Motor neuron (in vitro differentiated cells): Measurements from ENCODE around the gene S100PBP. TPM values are rescaled to one million over a fixed set of nuclear protein-coding genes. Genes with fewer than 3 reads are reported as not detected.

Experiments
- ATAC-seq, 8 experiments: fragments of 200-7000 bp; cut with Tn5 transposase; replicated peaks in 6 of 8; 2 replicates each; pipeline ENCODE4 v1.8.0; 2021; ENCODE audit warnings: mild to moderate bottlenecking in 8 of 8, moderate library complexity in 8 of 8
- H3K27ac ChIP-seq, 2 donors: fragments of 250-450 bp; sonication (Bioruptor Pico); 2 replicates each; pipeline ENCODE4 v1.9.0; 2021; ENCODE audit warnings: antibody characterized with exemption in 2 of 2, mild to moderate bottlenecking in 2 of 2, moderate library complexity in 1 of 2
- H3K4me1 ChIP-seq, 2 donors: fragments of 250-450 bp; sonication (Bioruptor Pico); replicated peaks in 1 of 2; 2 replicates each; pipeline ENCODE4 v1.6.1; 2021; ENCODE audit warnings: antibody characterized with exemption in 2 of 2, mild to moderate bottlenecking in 2 of 2, moderate library complexity in 1 of 2
- H3K4me3 ChIP-seq, 5 donors: fragments of 250-450 bp; sonication (Bioruptor Pico); 2 replicates each; pipeline ENCODE4 v1.9.0; 2021; ENCODE audit warnings: antibody characterized with exemption in 5 of 5, mild to moderate bottlenecking in 5 of 5, moderate library complexity in 4 of 5
- WGBS, 10 experiments: fragments of 450-650 bp; shearing (Covaris generic); methylation state at CpG; one replicate each; pipeline ENCODE4 v1.0.0; 2022; 5-methylcytosine and 5-hydroxymethylcytosine counted together
- in situ Hi-C, 9 experiments: fragments of 400-800 bp; cut with MboI; loops; one replicate each; pipeline ENCODE4 v1.15.0; 2021; ENCODE audit warnings: low sequenced_read_pairs in 9 of 9, low pct_unique_long_range_greater_than_20kb in 2 of 9; ENCODE audit not compliant: unreplicated experiment in 9 of 9
- total RNA-seq, 8 experiments: library from RNA; unstranded; fragments of 300-600 nt; gene quantifications; 2 replicates each; pipeline versions ENCODE4 v1.2.3 to v1.2.4, GENCODE V29; 2022

S100PBP gene
- total RNA-seq, 8 experiments from 2014 or later, result 20.3 to 57.0 (median 32.9) TPM

DNA sequence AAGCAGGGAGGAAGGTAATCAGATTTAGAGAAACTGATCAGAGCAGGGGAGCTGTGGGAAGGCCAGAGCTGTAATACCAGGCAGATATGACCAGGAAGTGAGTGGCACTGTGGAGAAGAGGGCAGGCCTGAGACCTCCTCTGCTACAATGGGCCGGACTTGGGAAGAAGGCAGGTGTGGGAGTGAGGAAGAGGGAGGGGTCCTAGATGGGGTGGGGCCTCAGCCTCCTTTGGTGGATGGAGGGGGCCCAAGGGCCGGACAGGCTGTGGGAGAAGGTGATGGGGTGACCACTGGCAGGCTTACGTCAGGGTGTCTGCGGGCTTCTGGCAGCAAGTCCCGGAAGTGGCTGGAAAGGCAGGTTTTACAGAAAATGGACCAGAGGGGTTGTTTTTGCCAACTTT lies 63.8 kb downstream of the S100PBP start:
- in situ Hi-C loops, result no loop called here
- H3K4me3 ChIP-seq, result no peak overlapping the region
- peaks cover 39 to 47% of the 10 kb centered on the region in 2 donors for H3K4me1 ChIP-seq
- ATAC-seq, result no peak
- no peak overlapping the region for H3K27ac ChIP-seq
- WGBS, 10 experiments, result 80 to 100% (median 100%) methylated on average over 1 to 3 of the region's 5 CpGs; no CpG with 5 or more reads in 5 of the 10 experiments

DNA sequence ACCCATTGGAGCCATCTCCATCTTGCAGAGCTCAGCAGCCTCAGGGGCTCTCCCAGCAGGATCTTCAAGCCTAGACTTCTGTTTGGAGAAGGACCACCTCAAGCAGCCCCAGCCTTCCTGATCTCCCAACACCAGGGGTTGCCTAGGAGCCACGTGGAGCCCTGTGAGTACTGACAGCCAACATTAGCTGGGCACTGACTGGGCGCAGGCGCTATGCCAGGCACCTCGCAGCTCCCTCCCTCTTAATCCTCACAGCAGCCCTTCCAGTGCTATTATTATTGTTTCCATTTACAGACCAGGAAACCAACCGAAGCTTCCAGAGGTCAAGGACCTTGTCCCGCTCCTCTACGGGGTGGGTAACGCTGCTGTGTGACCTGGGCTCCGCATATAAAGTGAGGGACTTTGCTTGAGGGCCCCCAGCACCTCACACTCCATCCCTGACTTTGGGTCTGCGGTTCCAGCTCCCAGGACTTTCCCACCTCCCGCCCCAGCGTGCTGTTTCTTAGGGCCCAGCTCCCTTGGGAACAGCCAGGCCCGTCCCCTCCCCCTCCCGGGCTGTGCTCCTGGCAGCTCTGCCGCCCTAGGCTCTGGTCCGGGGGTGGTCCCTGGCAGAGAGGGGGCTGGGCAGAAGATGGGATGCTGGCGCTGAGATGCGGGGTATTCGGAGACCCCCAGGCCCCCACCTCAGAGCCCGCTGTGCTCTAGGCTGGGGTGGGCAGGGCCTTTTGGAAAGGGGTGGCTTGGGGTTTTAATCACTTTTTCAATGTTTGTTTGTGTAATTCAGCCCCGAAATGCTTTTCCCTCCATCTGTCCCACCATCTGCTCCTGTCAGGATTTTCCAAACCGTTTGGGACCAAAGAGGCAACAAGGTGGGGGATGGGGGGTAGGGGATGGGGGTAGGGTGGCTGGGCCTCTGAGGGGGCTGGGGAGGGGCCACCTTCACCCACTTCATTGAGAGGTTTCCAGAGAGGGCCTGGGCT lies 64.7 kb downstream of the S100PBP start:
- in situ Hi-C loops, result no loop called here
- H3K4me3 ChIP-seq, result no peak overlapping the region
- H3K27ac ChIP-seq, result no peak overlapping the region
- 62 to 79% (median 73%) methylated on average over 3 to 13 of the region's 22 CpGs; no CpG with 5 or more reads in 6 of the 10 experiments for WGBS, 10 experiments
- ATAC-seq, result no peak
- peaks cover 44 to 47% of the 10 kb centered on the region in 2 donors for H3K4me1 ChIP-seq

DNA sequence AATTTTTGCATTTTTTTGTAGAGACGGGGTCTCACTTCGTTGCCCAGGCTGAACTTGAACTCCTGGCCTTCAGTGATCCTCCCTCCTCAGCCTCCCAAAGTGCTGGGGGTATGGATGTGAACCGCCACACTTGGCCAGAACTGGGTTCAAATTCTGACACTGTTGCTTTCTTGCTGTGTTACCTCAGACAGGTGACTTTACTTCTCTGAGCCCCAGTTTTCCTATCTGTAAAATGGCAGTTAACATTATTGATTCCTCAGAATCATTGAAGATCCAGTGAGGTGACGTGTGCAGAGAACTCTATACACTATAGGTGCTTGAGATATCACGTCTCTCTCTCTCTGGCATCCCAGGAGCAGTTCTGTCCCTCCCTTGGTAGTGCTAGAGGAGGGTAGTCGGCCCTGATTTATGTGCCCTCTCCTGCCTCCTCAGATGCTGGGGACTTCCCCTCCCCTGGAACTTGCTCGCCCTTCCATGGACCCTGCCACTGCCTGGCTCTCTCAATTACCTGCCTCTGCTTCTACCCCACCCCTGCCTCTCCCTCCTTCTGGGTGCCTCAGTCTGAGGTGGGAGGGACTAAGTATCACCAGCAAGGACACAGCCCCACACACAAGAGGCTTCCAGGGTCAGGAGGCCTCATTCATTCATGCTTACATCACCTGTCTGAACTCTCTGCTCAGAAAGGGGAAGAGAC lies 66.0 kb downstream of the S100PBP start:
- H3K4me1 ChIP-seq, result peaks cover 41 to 44% of the 10 kb centered on the region in 2 donors
- WGBS, 10 experiments, result 0 to 100% (median 77%) methylated on average over 1 to 7 of the region's 7 CpGs; no CpG with 5 or more reads in 4 of the 10 experiments
- no peak overlapping the region for H3K27ac ChIP-seq
- H3K4me3 ChIP-seq, result no peak overlapping the region
- peak in 5 of 8 experiments; percentile 13 to 67 (median 37) for ATAC-seq
- in situ Hi-C loops, result no loop called here

DNA sequence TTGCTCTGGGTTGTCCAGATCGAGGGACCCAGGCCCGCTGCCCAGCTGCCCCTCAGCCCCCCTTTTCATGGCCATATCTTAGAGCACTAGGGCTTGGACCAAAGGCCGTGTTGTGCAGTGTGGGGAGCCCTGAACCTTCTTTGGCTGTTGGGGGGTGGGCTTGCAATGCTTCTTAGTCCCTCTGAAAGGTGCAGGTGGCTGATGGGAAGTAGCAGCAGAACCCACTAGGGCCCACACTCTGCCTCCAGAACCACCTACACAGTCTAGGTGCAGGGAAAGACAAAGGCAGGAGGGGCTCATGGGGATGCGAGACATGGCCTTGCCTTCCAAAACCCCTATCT lies 66.5 kb downstream of the S100PBP start:
- no peak overlapping the region for H3K4me3 ChIP-seq
- H3K4me1 ChIP-seq, result peaks cover 36 to 40% of the 10 kb centered on the region in 2 donors
- in situ Hi-C loops, result no loop called here
- H3K27ac ChIP-seq, result peak overlapping the region in 1 of 2 donors; percentile 14
- WGBS, 10 experiments, result 71 to 100% (median 88%) methylated on average over 1 to 2 of the region's 4 CpGs; no CpG with 5 or more reads in 6 of the 10 experiments
- no peak for ATAC-seq

DNA sequence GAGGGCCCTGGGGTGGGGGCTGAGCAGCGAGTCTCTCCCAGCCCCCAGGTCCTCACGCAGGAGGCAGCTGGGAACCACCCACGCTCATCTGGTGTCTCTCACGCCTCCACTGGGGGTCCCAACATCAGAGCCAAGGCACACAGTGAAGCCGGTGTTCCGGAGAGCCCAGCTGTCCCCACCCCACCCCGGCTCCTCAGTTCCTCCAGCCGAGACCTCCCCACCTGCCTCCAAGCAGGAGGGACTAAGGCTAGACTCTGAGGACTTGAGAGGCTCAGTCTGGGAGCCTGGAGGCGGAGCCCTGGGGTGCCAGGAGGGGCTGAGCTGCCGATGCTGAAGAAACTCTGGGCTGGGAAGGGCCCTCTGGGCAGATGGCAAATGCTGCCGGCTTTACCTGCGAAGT lies 67.3 kb downstream of the S100PBP start:
- in situ Hi-C loops, result no loop called here
- 50% methylated on average over 1 of the region's 12 CpGs; no CpG with 5 or more reads in 9 of the 10 experiments for WGBS, 10 experiments
- ATAC-seq, result no peak

DNA sequence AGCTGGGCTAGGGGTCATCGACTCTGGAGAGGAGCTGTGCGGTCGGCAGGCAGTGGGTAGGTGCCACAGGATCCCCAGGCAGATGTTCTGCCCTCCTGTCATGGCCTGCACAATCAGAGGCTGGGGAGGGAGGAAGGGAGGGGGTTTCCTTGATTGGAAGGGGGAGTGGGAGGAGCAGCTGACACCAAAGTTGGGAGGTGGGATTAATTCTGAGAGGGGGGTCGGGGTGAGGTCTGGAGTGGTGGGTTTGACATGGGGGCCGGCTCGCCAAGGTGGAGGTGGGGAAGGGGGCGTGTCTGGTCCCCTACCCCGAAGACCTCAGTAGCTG lies 68.2 kb downstream of the S100PBP start:
- H3K4me1 ChIP-seq, result peaks cover 36 to 41% of the 10 kb centered on the region in 2 donors
- 0% methylated on average over 1 of the region's 8 CpGs; no CpG with 5 or more reads in 8 of the 10 experiments for WGBS, 10 experiments
- ATAC-seq, result no peak
- H3K27ac ChIP-seq, result no peak overlapping the region
- H3K4me3 ChIP-seq, result peak overlapping the region in 1 of 5 donors; percentile 40
- in situ Hi-C loops, result no loop called here

More for the DNA sequence above, 67.3 kb downstream of the S100PBP start:
- peaks cover 36 to 40% of the 10 kb centered on the region in 2 donors for H3K4me1 ChIP-seq
- no peak overlapping the region for H3K27ac ChIP-seq
- no peak overlapping the region for H3K4me3 ChIP-seq

DNA sequence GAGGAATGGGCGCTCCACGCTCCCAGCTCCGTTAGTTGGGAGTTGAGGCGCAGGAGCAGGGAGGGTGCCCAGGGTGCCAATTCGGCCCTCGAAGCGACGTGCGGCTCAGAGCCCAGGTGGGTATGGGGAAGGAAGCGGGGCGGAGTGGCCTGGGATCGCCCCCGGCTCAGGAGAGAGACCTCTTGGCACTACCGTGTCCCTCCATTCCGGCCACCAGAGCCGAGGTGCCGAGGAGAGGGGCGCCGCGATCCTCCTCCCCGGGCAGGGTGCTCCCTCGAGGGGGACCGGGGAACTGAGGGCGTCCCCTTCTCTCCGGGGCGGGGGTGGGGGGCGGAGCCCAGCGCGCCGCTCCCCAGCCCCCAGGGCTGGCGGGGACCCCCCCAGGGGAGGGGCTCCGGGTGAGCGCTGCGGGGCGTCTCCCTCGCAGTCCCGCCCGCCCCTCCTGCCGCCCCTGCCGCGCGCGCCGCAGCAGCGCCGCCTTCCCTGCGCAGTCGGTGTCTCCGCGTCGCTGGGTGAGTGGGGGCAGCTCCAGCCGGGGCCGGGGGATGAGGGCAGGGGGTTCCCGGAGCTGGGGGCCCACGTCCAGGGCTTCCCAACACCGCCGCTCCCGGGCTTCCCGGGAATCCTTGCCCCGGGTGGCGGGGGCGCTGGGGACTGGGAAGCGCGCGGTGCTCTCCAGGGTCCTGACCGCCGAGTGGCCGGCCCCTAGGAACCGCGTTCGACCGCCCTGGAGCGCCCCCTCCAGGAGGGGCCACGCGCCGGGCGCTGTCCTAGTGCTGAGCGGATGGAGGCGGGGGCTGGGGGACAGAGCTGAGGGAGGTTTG lies 68.8 kb downstream of the S100PBP start, which contains the start of gene HPCA:
Gene HPCA (plus strand): TSS at position 488 of the 824 bp plus-strand sequence. CDS start 2,408 bp downstream, outside the sequence.
- ATAC-seq, result peak; percentile 57 to 98 (median 70)
- Histone ChIP-seq H3K4me3 (peak within 1 kb of the TSS; percentile 31 to 40 (median 32)), H3K27ac (no peak within 1 kb of the TSS), H3K4me1 (peaks cover 41 to 47% of the 10 kb centered on the region in 2 donors)
- 12% methylated on average over 8 of the region's 79 CpGs; no CpG with 5 or more reads in 9 of the 10 experiments for WGBS, 10 experiments
- in situ Hi-C loops, result no loop called here

DNA sequence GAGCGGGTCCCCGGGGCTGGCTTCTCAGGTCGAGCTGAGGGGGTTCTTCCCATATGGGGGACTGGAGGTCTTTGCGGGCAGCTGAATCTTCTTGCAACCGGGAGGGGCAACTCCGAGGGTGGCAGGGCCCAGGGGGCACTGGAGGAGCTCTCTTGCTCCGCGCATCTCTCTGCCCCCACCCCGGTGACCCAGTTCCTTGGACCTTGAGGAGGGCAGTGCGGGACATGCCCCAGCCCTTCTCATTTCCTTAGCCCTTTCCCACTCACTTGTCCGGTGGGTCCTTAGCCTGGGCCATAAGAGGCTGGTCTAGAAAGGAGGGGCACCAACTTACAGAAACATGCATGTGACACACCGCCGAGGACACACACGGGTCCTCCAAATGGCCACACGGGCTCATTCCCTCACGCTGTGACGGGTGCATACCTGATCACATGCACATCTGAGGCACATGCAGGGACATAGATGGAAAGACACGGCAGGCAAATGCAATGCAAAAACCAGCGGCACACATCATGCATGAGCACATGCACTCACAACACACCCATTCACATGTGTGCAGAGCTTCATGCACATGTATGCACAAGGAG lies 69.5 kb downstream of the S100PBP start:
- in situ Hi-C loops, result no loop called here
- Histone ChIP-seq H3K27ac (no peak overlapping the region), H3K4me3 (peak overlapping the region; percentile 31 to 40 (median 32)), H3K4me1 (peaks cover 42 to 50% of the 10 kb centered on the region in 2 donors)
- peak in 5 of 8 experiments; percentile 43 to 72 (median 55) for ATAC-seq
- 7 to 75% (median 33%) methylated on average over 2 to 5 of the region's 19 CpGs; no CpG with 5 or more reads in 3 of the 10 experiments for WGBS, 10 experiments

DNA sequence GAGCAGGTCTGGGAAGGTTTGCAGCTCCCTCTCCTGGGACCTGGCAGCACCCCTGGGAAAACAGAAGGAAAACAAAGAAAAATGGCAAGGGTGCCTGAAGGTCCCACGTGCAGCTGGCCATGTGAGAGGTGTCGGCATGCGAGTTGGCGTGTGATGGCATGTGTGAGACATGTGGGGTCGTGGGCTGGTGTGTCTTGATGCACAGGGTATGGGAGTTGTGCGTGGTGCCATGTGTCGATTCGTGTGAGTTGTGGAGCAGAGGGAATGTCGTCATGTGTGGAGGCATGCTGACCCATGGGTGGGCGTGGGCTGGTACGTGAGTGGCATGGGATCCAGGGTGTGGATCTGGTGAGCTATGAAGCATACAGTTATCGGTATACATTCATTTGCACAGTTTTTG lies 70.2 kb downstream of the S100PBP start:
- H3K4me3 ChIP-seq, result peak overlapping the region in 2 of 5 donors; percentile 4 to 9
- no peak overlapping the region for H3K27ac ChIP-seq
- in situ Hi-C loops, result no loop called here
- no peak for ATAC-seq
- WGBS, 10 experiments, result 30 to 82% (median 51%) methylated on average over 2 to 8 of the region's 12 CpGs; no CpG with 5 or more reads in 3 of the 10 experiments
- peaks cover 44 to 50% of the 10 kb centered on the region in 2 donors for H3K4me1 ChIP-seq

DNA sequence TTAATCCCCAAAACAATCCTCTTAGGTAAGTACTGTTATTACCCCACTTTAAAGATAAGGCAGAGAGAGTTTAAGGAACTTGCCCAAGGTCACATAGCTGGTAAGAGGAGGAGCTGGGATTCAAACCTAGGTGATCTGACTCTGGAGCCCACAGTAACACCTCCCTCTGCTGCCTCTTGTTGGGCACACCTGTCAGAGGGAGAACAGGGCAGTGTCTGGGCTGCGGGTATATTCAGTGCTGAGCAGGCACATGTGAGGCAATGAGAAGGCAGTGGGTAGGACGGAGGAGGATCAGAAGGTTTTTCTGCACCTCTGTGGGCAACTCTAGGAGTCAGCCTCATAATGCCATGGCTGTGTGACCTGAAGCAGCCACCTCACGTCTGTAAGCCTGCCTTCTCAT lies 70.7 kb downstream of the S100PBP start:
- Histone ChIP-seq H3K4me3 (no peak overlapping the region), H3K4me1 (peaks cover 45 to 55% of the 10 kb centered on the region in 2 donors), H3K27ac (no peak overlapping the region)
- 43 to 100% (median 63%) methylated on average over 1 to 3 of the region's 3 CpGs; no CpG with 5 or more reads in 5 of the 10 experiments for WGBS, 10 experiments
- no peak for ATAC-seq
- in situ Hi-C loops, result no loop called here

DNA sequence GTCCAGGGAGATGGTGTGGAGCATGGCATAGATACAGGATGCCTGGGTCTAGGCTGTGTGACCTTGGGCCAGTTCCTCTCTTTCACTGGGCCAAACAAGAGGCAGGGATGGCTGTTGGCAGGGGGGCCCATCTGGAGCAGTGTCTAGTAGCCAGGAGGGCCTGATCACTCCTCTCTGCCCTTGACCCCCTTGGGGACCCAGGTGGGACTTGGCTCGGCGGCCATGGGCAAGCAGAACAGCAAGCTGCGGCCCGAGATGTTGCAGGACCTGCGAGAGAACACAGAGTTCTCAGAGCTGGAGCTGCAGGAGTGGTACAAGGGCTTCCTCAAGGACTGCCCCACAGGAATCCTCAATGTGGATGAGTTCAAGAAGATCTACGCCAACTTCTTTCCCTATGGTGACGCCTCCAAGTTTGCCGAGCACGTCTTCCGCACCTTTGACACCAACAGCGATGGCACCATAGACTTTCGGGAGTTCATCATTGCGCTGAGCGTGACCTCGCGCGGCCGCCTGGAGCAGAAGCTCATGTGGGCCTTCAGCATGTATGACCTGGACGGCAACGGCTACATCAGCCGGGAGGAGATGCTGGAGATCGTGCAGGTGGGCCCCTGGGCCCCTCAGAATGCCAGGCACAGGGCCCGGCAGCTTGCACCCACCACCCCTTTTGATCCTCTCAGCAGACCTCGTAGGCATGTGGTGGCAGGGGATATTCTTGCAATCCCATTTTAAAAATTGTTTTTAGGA lies 71.4 kb downstream of the S100PBP start:
- in situ Hi-C loops, result no loop called here
- ATAC-seq, result no peak
- WGBS, 10 experiments, result 45 to 98% (median 87%) methylated on average over 1 to 20 of the region's 24 CpGs; no CpG with 5 or more reads in 1 of the 10 experiments
- Histone ChIP-seq H3K4me1 (peaks cover 42 to 54% of the 10 kb centered on the region in 2 donors), H3K4me3 (no peak overlapping the region), H3K27ac (no peak overlapping the region)
